GM18519 (cell line): ENCODE data around the gene MS4A3.
"Not testable (repeated sequence)": the region's sequence is repeated elsewhere in the genome, so short reads cannot be mapped to it uniquely, and the experiment has no call there.

Source experiments
- ATAC-seq: cut with Tn5 transposase; IDR thresholded peaks from one replicate; pipeline ENCODE4 v1.9.1; 2021; ENCODE audit warnings: mild to moderate bottlenecking, moderate library complexity; ENCODE audit not compliant: unreplicated experiment, low FRiP score

The MS4A3 gene, protein sequence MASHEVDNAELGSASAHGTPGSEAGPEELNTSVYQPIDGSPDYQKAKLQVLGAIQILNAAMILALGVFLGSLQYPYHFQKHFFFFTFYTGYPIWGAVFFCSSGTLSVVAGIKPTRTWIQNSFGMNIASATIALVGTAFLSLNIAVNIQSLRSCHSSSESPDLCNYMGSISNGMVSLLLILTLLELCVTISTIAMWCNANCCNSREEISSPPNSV

DNA sequence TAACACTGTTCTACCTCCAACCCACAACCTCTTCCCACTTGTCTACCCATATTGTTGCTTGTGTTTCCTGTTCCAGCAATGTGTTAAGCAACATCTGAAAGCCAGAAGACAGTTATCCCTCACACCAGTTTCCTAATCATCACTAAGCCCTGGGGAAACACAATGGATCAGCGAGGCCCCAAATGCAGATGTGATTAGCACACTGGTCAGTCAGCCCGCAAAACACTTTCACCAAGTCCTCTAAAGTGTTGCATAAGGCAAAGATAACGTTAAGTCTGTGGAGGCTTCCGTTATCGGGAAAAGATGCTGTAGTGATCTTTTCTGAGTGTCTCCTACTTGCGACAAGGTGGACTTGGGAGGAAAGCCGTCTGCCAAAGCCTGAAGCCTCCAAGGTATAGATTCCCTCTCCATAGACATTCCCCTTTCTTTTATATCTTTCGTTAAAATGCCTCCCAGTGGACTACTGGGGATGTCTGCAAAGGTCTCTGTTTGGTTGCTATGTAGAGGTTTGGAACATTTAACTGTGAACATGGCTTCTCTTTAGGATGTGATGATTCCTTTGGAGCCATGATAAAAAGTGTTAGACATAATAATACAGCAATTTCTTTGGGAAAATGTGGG is at the start of gene MS4A3:
Gene MS4A3 (plus strand): TSS at position 317 of the 621 bp plus-strand sequence. CDS start 4,496 bp downstream, outside the sequence.
- no peak for ATAC-seq

DNA sequence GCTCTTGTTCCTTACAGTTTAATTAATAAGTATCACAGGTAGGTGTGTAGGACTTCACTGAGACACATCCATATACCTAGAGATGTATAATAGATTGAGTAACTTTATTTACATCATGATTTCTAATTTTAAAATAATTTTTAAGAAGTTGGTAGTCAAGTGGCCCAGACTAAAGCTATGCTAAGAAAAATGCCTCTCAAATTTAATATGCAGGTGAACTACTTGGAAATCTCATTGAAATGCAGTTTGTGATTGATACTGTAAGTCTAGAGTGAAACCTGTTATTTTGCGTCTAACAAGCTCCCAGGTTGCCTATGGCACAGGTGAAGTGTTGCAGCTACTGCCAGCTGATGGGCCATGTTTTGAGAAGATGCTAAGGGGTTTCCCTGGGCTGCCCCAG is 39.6 kb upstream of the MS4A3 start, which contains the start of gene OOSP4B:
Gene OOSP4B (plus strand): TSS at position 301 of the 400 bp plus-strand sequence.
- ATAC-seq: no peak

DNA sequence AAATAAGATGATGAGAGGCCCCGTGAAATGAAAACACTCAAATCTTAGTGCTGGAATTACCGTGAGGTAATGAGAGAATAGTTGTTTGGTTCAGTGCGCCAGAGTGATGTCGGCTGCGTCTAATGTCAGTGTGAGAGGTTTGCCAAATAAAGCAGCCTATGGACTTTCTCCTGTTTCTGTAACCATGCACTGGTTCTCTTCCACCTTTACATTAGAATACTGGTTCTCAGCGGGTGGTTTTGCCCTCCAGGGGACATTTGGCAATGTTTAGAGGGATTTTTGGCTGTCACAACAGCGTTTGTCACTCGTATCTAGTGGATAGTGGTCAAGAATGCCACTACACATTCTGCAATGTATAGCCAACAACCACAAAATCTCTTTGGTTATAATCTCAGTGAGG is 38.4 kb upstream of the MS4A3 start:
- ATAC-seq: no peak

DNA sequence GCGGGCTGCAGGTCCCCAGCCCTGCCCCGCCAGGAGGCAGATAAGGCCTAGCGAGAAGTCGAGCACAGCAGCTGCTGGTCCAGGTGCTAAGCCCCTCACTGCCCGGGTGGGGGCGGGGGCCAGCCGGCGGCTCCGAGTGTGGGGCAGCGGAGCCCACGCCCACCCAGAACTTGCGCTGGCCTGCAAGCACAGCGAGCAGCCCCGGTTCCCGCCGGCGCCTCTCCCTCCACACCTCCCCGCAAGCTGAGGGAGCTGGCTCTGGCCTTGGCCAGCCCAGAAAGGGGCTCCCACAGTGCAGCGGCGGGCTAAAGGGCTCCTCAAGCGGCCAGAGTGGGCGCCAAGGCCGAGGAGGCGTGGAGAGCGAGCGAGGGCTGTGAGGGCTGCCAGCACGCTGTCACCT is 36.1 kb upstream of the MS4A3 start:
- not testable (repeated sequence) for ATAC-seq

- no peak for ATAC-seq
Measured at GRCh38 chr11:60029015-60029632, 27.3 kb upstream of the MS4A3 start.

DNA sequence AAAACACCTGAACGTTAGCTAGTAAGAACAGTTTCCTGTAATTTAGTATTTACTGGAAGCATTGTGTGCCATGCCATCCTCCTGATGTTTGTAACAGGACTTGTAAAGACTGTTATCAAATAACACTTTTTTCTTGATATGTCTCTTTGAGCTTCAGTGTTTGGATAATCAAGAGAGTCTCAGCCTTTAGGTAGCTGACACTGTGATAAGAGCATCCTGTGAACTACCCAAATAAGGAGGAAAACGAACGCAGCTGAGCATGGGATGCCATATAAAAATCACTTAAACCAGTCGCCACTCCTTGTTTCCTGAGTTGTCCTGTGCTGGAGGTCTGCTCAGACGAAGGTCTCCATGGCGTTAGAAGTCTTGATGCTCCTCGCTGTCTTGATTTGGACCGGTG is 16.4 kb upstream of the MS4A3 start, which contains the start of gene OOSP2:
Gene OOSP2 (plus strand): TSS at position 301 of the 400 bp plus-strand sequence. CDS start 51 bp downstream, at position 352.
- ATAC-seq: no peak

GRCh38 chr11:60050422-60050821 is 6.0 kb upstream of the MS4A3 start:
- ATAC-seq: not testable (repeated sequence)

GRCh38 chr11:60050839-60051238 is 5.6 kb upstream of the MS4A3 start:
- not testable (repeated sequence) for ATAC-seq

DNA sequence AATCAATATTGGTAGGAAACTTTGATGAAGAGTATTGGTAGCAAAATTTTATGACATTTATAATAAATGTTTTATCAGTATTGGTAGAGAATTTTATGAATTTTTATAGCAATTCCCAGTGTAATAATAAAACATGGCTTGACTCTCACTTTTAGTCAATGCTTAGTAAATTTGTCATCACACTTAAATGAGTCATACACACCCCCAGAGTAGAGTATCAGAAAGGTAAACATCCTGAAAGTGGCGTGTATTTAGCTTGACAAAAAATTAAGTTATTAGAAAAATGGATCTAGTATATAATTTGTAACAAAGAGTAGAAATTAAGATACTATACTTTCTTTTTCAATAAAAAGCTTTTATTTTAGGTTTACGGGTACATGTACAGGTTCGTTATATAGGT is 2.6 kb downstream of the MS4A3 start:
- ATAC-seq: no peak

DNA sequence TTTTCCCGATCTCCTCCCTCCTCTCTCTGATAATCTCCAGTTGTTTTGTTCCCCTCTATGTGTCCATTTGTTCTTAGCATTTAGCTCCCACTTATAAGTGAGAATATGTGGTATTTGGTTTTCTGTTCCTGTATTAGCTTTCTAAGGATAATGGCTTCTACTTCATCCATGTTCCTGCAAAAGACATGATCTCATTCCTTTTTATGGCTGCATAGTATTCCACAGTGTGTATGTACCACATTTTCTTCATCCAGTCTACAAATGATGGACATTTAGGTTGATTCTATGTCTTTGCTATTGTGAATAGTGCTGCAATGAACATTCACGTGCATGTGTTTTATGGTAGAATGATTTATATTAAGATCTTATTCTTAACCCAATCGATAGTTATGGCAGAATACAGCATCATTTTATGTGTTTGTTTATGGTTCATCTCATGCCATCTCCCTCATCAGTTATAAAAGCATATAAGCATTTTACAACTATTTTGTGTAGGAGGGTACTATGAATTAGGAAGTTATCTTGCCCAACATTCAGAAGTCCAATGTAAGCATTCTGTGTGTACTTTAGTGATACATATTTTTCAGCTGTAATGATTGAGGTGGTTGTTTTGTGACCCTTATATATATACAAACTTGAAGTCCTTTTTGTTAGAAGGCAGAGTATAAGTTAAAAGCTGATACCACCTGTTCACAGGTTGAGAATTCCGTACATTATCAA is 3.2 kb downstream of the MS4A3 start:
- ATAC-seq: no peak

- ATAC-seq: no peak
Measured at GRCh38 chr11:60064111-60064510, 7.6 kb downstream of the MS4A3 start.

GRCh38 chr11:60065801-60066200 is 9.3 kb downstream of the MS4A3 start:
- ATAC-seq: no peak

DNA sequence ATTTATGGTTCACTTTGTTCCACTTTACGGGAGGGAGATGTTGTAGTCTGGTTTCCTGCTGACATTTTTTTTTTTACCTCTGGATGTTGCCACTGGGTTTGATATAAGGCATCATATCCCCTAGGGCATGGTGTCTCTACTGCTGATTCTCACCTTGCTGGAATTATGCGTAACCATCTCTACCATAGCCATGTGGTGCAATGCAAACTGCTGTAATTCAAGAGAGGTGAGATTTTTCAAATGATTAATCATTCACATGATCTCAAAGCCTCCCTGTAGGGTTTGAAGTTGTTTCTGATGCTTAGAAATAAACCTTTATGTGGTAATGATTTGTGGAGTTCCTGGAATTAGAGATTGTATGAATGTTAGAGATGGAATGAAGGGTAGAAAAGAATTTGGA is 13.0 kb downstream of the MS4A3 start:
- no peak for ATAC-seq

DNA sequence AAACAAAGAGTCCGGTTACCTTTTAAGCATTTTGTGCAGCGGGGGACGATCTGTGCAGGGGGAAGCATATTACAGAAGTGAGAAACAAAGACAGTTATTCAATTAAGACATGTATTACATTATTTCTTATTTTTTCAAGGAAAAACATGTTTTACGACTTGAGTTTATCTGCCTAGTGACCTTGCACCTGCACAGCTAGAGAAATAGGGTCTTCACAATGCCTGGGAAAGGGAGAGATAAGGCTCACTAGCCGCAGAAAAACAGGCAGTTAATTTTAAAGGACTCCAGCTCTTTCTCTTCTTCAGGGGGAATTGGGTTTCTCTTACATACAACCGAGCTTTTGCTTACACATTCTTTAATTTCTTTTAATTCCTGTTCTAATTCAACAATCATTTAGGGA is 15.2 kb downstream of the MS4A3 start:
- not testable (repeated sequence) for ATAC-seq

DNA sequence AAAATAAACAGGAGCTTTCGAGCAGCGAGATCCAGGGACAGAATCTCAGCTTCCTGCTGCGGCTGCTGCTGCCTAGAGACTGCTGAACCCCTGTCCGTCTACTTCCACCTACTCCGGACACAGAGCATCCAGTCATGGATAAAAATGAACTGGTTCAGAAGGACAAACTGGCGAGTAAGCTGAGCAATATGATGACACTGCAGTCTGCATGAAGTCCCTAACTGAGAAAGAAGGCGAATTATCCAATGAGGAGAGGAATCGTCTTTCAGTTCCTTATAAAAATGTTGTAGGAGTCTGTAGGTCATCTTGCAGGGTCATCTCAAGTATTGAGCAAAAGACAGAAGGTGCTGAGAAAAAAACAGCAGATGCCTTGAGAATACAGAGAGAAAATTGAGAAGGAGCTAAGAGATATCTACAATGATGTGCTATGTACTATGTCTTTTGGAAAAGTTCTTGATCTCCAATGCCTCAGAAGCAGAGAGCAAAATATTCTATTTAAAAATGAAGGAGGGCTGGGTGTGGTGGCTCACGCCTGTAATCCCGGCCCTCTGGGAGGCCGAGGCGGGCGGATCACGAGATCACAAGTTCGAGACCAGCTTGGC is 20.9 kb downstream of the MS4A3 start:
- ATAC-seq: no peak

- ATAC-seq: no peak
Measured at GRCh38 chr11:60077981-60078380, 21.5 kb downstream of the MS4A3 start.

GRCh38 chr11:60078745-60079144 is 22.3 kb downstream of the MS4A3 start:
- no peak for ATAC-seq

- no peak for ATAC-seq
Measured at GRCh38 chr11:60080535-60080934, 24.1 kb downstream of the MS4A3 start.

GRCh38 chr11:60084631-60085273 is 28.3 kb downstream of the MS4A3 start:
- no peak for ATAC-seq

GRCh38 chr11:60085909-60086308 is 29.4 kb downstream of the MS4A3 start:
- ATAC-seq: no peak
